PC-3 (cell line): ENCODE measurements around the gene ZNF107. TPM values are rescaled to one million over a fixed set of nuclear protein-coding genes. Genes with fewer than 3 reads are reported as not detected.

Experiments
- ATAC-seq: fragments of 200-7000 bp; cut with Tn5 transposase; 2 replicates; pipeline ENCODE4 v1.9.1; 2020; ENCODE audit warnings: mild to moderate bottlenecking, moderate library complexity
- BruUV-seq: library from RNA; stranded (reverse); fragments of 400-500 nt; replicated peaks from 2 replicates; lab custom pipeline; 2021; lab: Mats Ljungman, UMichigan
- CTCF ChIA-PET: fragments of 300-600 bp; sonication (Branson Sonifier 250); formaldehyde crosslinking; loops from one replicate; lab custom pipeline; 2022; ENCODE audit warnings: antibody characterized with exemption; lab: Charles Lee
- POLR2A ChIA-PET: fragments of 300-600 bp; sonication (Branson Sonifier 250); formaldehyde crosslinking; loops from one replicate; lab custom pipeline; 2022; ENCODE audit warnings: antibody characterized with exemption; ENCODE audit not compliant: unreplicated experiment; lab: Charles Lee
- DNase-seq: peaks from one replicate; pipeline ENCODE4 v3.0.0-alpha.2; 2015
- H2AFZ ChIP-seq: fragments of 300-600 bp; sonication (generic); 2 replicates; pipeline ENCODE4 v1.6.0; 2016; ENCODE audit warnings: antibody characterized with exemption, low read length
- H3F3A ChIP-seq: fragments of 300-600 bp; sonication (generic); one replicate; pipeline ENCODE4 v1.6.0; 2017; ENCODE audit warnings: antibody characterized with exemption, low read length, control low read depth, mild to moderate bottlenecking; ENCODE audit not compliant: unreplicated experiment
- H3K27ac ChIP-seq: fragments of 300-600 bp; sonication (generic); 2 replicates; pipeline ENCODE4 v1.5.1; 2016; ENCODE audit warnings: mild to moderate bottlenecking, low read length
- H3K27me3 ChIP-seq: fragments of 300-600 bp; sonication (generic); 2 replicates; pipeline ENCODE4 v1.6.1; 2016; ENCODE audit warnings: low read length, mixed read lengths
- H3K36me3 ChIP-seq: fragments of 300-600 bp; sonication (generic); 2 replicates; pipeline ENCODE4 v1.6.1; 2016; ENCODE audit warnings: low read depth, mixed run types, low read length, mixed read lengths
- H3K4me1 ChIP-seq: fragments of 300-600 bp; sonication (generic); 2 replicates; pipeline ENCODE4 v1.5.1; 2016; ENCODE audit warnings: low read length; ENCODE audit not compliant: insufficient read depth
- H3K4me2 ChIP-seq: fragments of 300-600 bp; sonication (generic); 2 replicates; pipeline ENCODE4 v1.6.0; 2016; ENCODE audit warnings: low read length
- H3K4me3 ChIP-seq: fragments of 300-600 bp; sonication (generic); 2 replicates; pipeline ENCODE4 v1.5.1; 2016; ENCODE audit warnings: mild to moderate bottlenecking, low read length, mixed read lengths
- H3K79me2 ChIP-seq: fragments of 300-600 bp; sonication (generic); 2 replicates; pipeline ENCODE4 v1.6.1; 2017; ENCODE audit warnings: low read length, mixed read lengths
- H3K9ac ChIP-seq: fragments of 300-600 bp; sonication (generic); 2 replicates; pipeline ENCODE4 v1.6.0; 2016; ENCODE audit warnings: mild to moderate bottlenecking, low read length
- H3K9me2 ChIP-seq: fragments of 300-600 bp; sonication (generic); replicated peaks from 2 replicates; pipeline ENCODE4 v1.6.1; 2016; ENCODE audit warnings: mixed run types, low read length, mixed read lengths
- H3K9me3 ChIP-seq: fragments of 300-600 bp; sonication (generic); 2 replicates; pipeline ENCODE4 v1.6.1; 2016; ENCODE audit warnings: low read length, mixed read lengths
- H4K20me1 ChIP-seq: fragments of 300-600 bp; sonication (generic); 2 replicates; pipeline ENCODE4 v1.6.1; 2016; ENCODE audit warnings: low read length, mixed read lengths
- EZH2 ChIP-seq: fragments of 300-600 bp; sonication (generic); IDR thresholded peaks from one replicate; pipeline ENCODE4 v1.6.1; 2017; ENCODE audit warnings: antibody characterized with exemption, mild to moderate bottlenecking, low read length; ENCODE audit not compliant: unreplicated experiment
- EZH2phosphoT487 ChIP-seq: fragments of 300-600 bp; sonication (generic); IDR thresholded peaks from 2 replicates; pipeline ENCODE4 v1.6.1; 2018; ENCODE audit warnings: mild to moderate bottlenecking, antibody characterized with exemption, low read length, borderline replicate concordance
- intact Hi-C: fragments of 100-400 bp; cut with micrococcal nuclease; formaldehyde crosslinking; loops from 2 replicates; pipeline ENCODE4 v1.9.0; 2023
- total RNA-seq: library from RNA; depleted of rRNA; stranded (reverse); fragments of >200 nt; gene quantifications from 2 replicates; pipeline ENCODE4 v1.2.3, GENCODE V29; 2014
- TF ChIP-seq, protein P1 (sequence below): fragments of 300-600 bp; sonication (generic); conservative IDR thresholded peaks from 2 replicates; pipeline ENCODE4 v1.5.1; 2017; ENCODE audit warnings: antibody characterized with exemption, low read depth, mild to moderate bottlenecking, low read length

ZNF107 gene
- total RNA-seq, 1 experiment from 2014 or later = 4.8 TPM

- Histone ChIP-seq H3K36me3 (no peaks in the 10 kb centered on the region; the same call in 1 of the 2 replicates), H3K27ac (no peak overlapping the region), H3K79me2 (no peaks in the 10 kb centered on the region), H3K4me2 (no peak overlapping the region), H3K27me3 (no peaks in the 10 kb centered on the region), H3K9ac (no peak overlapping the region), H3F3A (no peaks in the 10 kb centered on the region), H3K9me2 (no peaks in the 10 kb centered on the region), H3K4me3 (no peak overlapping the region), H2AFZ (no peak overlapping the region), H4K20me1 (no peaks in the 10 kb centered on the region), H3K4me1 (no peaks in the 10 kb centered on the region), H3K9me3 (peaks cover 21% of the 10 kb centered on the region)
- ChIA-PET CTCF (no interaction called here), POLR2A (interaction anchor here (0.6 kb wide), 1 partner anchor 46 kb away, joined by 4 read pairs; the partner anchor contains the start of gene ZNF107)
- no TSS peak for BruUV-seq
- ATAC-seq (no peak), DNase-seq (no peak)
- TF ChIP-seq EZH2 (no peak), EZH2phosphoT487 (no peak)
- TF ChIP-seq, protein P1, sequence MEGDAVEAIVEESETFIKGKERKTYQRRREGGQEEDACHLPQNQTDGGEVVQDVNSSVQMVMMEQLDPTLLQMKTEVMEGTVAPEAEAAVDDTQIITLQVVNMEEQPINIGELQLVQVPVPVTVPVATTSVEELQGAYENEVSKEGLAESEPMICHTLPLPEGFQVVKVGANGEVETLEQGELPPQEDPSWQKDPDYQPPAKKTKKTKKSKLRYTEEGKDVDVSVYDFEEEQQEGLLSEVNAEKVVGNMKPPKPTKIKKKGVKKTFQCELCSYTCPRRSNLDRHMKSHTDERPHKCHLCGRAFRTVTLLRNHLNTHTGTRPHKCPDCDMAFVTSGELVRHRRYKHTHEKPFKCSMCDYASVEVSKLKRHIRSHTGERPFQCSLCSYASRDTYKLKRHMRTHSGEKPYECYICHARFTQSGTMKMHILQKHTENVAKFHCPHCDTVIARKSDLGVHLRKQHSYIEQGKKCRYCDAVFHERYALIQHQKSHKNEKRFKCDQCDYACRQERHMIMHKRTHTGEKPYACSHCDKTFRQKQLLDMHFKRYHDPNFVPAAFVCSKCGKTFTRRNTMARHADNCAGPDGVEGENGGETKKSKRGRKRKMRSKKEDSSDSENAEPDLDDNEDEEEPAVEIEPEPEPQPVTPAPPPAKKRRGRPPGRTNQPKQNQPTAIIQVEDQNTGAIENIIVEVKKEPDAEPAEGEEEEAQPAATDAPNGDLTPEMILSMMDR = no peak
- intact Hi-C loops = no loop called here
Observed at GRCh38 chr7:64619705-64620104, 46.2 kb upstream of the ZNF107 start.

DNA sequence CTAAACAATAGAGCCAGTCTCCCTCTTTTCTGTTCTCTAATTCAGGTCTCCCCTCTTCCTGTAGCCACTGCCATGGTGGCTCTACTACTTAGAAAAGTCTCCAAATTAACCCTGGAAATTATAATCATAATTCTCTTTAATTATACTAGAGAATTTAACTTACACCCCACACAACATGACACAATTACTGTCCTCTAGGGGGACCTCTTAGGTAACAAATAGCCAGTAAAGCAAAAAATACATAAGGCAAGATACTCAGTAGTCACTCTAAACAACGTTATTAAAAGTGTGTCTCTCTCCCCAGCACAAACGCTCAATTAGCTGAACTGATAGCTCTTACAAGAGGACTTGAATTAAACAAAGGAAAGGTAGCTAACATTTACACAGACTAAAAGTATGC lies 44.3 kb upstream of the ZNF107 start:
- no peak for ATAC-seq
- Histone ChIP-seq H4K20me1 (no peaks in the 10 kb centered on the region), H3K4me2 (no peak overlapping the region), H2AFZ (no peak overlapping the region), H3K79me2 (no peaks in the 10 kb centered on the region), H3K9me2 (no peaks in the 10 kb centered on the region), H3F3A (no peaks in the 10 kb centered on the region), H3K36me3 (no peaks in the 10 kb centered on the region; the same call in 1 of the 2 replicates), H3K9ac (no peak overlapping the region), H3K27me3 (no peaks in the 10 kb centered on the region), H3K27ac (no peak overlapping the region), H3K4me3 (no peak overlapping the region), H3K9me3 (peaks cover 23% of the 10 kb centered on the region), H3K4me1 (no peaks in the 10 kb centered on the region)
- intact Hi-C loops = no loop called here
- BruUV-seq = no TSS peak
- CTCF ChIA-PET = no interaction called here
- TF ChIP-seq EZH2 = no peak
- TF ChIP-seq, protein P1 = no peak
- TF ChIP-seq EZH2phosphoT487 = no peak
- no peak for DNase-seq
- POLR2A ChIA-PET = no interaction called here
